Measurements from ENCODE around the gene SYCP2. TPM values are rescaled to one million over a fixed set of nuclear protein-coding genes. Genes with fewer than 3 reads are reported as not detected.
A peak's percentile ranks its signal among the peaks of the same experiment; 100 is the strongest.

SYCP2 gene
- total RNA-seq, 3 donors from 2014 or later = 4.5 to 30.1 (median 12.5) TPM

DNA sequence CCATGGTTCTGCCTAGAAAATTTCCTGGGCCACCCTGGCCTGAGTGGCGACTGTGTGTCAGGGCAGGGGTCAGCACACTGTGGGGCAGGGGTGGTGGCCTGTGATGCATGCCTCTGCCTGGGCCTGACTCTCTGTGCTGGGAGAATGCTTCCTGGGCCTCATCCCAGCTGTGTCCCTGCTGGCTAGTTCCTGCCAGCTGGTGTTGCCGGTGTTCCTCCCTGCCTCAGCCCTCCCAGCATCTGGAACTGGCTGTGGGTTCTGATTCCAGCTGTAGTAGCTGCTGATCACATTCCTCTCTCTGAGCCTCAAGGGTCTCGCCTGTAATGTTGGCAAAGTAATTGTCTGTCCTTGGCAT is 101.5 kb downstream of the SYCP2 start:
- H3K27ac ChIP-seq = no peak overlapping the region
- no peaks in the 10 kb centered on the region for H3K9me3 ChIP-seq
- H3K4me1 ChIP-seq = peaks cover 0 to 14% of the 10 kb centered on the region in 2 donors
- TF ChIP-seq POLR2AphosphoS5 (IDR thresholded peaks at IDR 0.05) (no peak), POLR2A (IDR thresholded peaks at IDR 0.05) (no peak)
- TF ChIP-seq, protein P1, sequence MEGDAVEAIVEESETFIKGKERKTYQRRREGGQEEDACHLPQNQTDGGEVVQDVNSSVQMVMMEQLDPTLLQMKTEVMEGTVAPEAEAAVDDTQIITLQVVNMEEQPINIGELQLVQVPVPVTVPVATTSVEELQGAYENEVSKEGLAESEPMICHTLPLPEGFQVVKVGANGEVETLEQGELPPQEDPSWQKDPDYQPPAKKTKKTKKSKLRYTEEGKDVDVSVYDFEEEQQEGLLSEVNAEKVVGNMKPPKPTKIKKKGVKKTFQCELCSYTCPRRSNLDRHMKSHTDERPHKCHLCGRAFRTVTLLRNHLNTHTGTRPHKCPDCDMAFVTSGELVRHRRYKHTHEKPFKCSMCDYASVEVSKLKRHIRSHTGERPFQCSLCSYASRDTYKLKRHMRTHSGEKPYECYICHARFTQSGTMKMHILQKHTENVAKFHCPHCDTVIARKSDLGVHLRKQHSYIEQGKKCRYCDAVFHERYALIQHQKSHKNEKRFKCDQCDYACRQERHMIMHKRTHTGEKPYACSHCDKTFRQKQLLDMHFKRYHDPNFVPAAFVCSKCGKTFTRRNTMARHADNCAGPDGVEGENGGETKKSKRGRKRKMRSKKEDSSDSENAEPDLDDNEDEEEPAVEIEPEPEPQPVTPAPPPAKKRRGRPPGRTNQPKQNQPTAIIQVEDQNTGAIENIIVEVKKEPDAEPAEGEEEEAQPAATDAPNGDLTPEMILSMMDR (IDR thresholded peaks at IDR 0.05) = no peak
- DNase-seq (ENCODE audit: low spot score in 2 of 2) = no peak
- no peaks in the 10 kb centered on the region for H3K36me3 ChIP-seq
- H3K27me3 ChIP-seq = peaks cover 0 to 11% of the 10 kb centered on the region in 2 donors
- H3K4me3 ChIP-seq = no peak overlapping the region
- intact Hi-C loops (cut with DNase I; ENCODE audit: low total_unique reads) = loop anchor here (2.0 kb wide), 1 partner anchor 73 kb away; no protein-coding TSS in a partner anchor

DNA sequence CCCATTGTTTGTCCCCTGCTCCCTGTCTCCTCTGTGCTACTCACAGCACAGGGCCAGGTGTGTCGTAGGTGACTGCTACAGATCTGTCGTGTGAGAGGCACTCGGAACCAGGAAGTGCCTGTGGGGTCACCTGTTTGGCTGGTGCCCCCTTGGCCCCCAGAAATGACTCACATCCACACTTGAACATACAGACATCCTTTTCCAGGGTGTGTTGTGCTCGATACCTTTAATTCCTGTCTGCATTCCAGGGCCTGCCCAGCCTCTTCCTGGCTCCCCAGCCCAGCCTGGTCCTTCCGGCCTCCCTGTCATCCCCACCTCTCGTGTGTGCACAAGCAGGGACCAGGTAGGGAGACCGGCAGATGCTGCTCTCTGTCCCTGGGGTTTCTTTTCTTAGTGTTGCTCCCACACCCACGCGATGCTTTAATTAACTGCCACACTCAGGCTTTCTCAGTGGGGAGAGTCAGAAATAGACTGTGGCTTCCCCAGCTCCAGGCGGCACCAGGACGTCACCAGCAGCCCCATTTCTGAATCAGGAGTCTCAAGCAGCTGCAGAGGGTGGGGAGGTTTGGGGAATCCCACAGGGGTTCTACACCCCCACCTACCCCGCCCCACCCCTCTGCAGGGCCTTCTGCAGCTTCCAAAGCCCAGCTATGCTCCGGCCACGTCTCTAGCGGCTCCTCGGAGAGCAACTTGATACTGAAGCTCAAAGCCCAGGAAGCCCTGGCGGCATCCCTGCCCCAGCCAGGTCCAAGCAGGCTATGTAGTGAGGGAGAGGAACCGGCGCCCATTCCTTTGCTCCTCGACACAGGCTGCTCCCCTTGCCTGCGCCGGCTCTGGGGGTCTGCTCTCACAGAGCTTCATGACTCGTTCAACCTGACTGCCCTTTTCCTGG is 102.2 kb downstream of the SYCP2 start:
- H3K4me1 ChIP-seq = peaks cover 0 to 8% of the 10 kb centered on the region in 2 donors
- no peaks in the 10 kb centered on the region for H3K9me3 ChIP-seq
- H3K27ac ChIP-seq = no peak overlapping the region
- peak in 1 of 2 donors; percentile 45 for DNase-seq (ENCODE audit: low spot score in 2 of 2)
- intact Hi-C loops (cut with DNase I; ENCODE audit: low total_unique reads) = no loop called here
- no peak overlapping the region for H3K4me3 ChIP-seq
- H3K36me3 ChIP-seq = no peaks in the 10 kb centered on the region
- peaks cover 0 to 11% of the 10 kb centered on the region in 2 donors for H3K27me3 ChIP-seq
- TF ChIP-seq POLR2A (IDR thresholded peaks at IDR 0.05) = no peak
- TF ChIP-seq POLR2AphosphoS5 (IDR thresholded peaks at IDR 0.05) = no peak
- TF ChIP-seq, protein P1 (IDR thresholded peaks at IDR 0.05) = no peak

DNA sequence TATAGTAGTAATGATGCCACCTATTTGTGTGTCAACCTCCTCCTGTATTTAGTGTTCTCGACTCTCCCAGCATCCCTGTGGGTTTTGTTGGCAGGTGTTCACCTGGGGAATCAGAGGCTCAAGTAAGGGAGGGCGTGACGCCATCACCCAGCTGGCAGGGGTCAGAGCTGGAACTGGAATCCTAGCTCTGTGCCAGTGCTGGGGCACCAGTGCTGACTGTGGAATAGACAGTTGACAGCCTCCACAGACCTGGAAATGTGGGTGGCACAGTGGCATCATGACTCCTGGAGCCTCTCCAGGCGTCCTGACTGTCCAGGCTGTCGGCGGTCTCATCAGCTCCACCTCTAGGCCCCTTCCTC is 102.8 kb downstream of the SYCP2 start:
- Histone ChIP-seq H3K4me3 (no peak overlapping the region), H3K4me1 (peaks cover 0 to 1% of the 10 kb centered on the region in 2 donors), H3K36me3 (no peaks in the 10 kb centered on the region), H3K27me3 (peaks cover 0 to 11% of the 10 kb centered on the region in 2 donors), H3K27ac (no peak overlapping the region), H3K9me3 (no peaks in the 10 kb centered on the region)
- intact Hi-C loops (cut with DNase I; ENCODE audit: low total_unique reads) = no loop called here
- DNase-seq (ENCODE audit: low spot score in 2 of 2) = no peak
- TF ChIP-seq POLR2A (IDR thresholded peaks at IDR 0.05) (no peak), POLR2AphosphoS5 (IDR thresholded peaks at IDR 0.05) (no peak)
- TF ChIP-seq, protein P1 (IDR thresholded peaks at IDR 0.05) = no peak

DNA sequence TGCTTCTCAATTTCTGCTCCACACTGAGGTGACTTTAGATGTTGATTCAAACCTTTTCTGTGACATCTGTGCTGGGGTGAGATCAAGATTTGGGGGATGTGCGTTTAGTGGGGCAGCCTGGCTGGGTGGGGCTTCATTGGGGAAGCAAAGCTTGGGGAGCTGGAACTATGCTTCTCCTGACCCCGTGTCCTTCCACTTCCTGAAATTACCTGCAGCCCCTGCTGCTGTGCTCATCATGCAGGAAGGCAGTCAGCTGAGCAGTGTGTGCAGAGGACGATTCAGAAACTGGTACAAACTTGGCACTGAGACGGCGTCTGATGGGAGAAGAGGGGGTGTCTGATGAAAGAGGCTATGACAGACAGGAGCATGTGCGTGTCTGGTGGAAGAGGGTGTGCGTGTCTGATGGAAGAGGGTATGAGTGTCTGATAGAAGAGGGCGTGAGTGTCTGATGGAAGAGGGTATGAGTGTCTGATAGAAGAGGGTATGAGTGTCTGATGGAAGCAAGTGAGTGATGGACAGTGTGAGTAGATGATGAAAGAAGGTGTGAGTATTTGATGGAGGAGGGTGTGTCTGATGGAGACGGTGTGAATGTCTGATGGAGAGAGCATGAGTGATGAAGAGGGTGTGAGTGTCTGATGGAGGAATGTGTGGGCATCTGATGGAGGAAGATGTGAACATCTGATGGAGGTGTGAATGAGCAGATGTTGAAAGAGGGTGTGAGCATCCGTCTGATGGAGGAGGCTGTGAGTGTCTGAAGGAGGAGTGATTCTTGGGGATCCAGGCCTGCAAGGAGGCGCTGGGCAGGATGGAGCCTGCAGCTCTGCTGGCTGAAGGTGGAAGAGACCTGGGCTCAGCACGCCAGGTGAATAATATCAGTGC is 103.4 kb downstream of the SYCP2 start:
- TF ChIP-seq POLR2AphosphoS5 (IDR thresholded peaks at IDR 0.05) (no peak), POLR2A (IDR thresholded peaks at IDR 0.05) (no peak)
- TF ChIP-seq, protein P1 (IDR thresholded peaks at IDR 0.05) = no peak
- Histone ChIP-seq H3K4me1 (no peaks in the 10 kb centered on the region), H3K27me3 (peaks cover 0 to 11% of the 10 kb centered on the region in 2 donors), H3K27ac (no peak overlapping the region), H3K36me3 (no peaks in the 10 kb centered on the region), H3K9me3 (no peaks in the 10 kb centered on the region), H3K4me3 (no peak overlapping the region)
- DNase-seq (ENCODE audit: low spot score in 2 of 2) = peak in 1 of 2 donors; percentile 22
- intact Hi-C loops (cut with DNase I; ENCODE audit: low total_unique reads) = no loop called here
